Endothelial cell of umbilical vein (primary cell): ENCODE data around the gene MISP. TPM values are rescaled to one million over a fixed set of nuclear protein-coding genes. Genes with fewer than 3 reads are reported as not detected.

Experiments
- BruUV-seq: library from RNA; stranded (reverse); fragments of 400-500 nt; replicated peaks from 2 replicates; lab custom pipeline; 2021; lab: Mats Ljungman, UMichigan
- CTCF ChIA-PET: fragments of 300-600, 350-600 bp; sonication (Branson Sonifier 250); formaldehyde crosslinking; loops from one replicate; lab custom pipeline; 2021; ENCODE audit warnings: antibody characterized with exemption, inconsistent platforms; lab: Charles Lee
- POLR2A ChIA-PET: fragments of 300-600, 350-600 bp; sonication (Branson Sonifier 250); formaldehyde crosslinking; loops from one replicate; lab custom pipeline; 2021; ENCODE audit warnings: antibody characterized with exemption, inconsistent platforms; lab: Charles Lee
- DNase-seq: peaks from one replicate; pipeline ENCODE4 v3.0.0-alpha.2; 2011; ENCODE audit warnings: low read depth, low spot score
- FAIRE-seq: peaks from 2 replicates; lab custom pipeline; 2011; peaks lifted over from hg19 to GRCh38; lab: Jason Lieb, UNC
- H2AFZ ChIP-seq: 2 replicates; pipeline ENCODE4 v1.6.0; 2012; ENCODE audit warnings: low read depth, low read length, control low read depth, inconsistent platforms
- H3K27ac ChIP-seq: 2 replicates; pipeline ENCODE4 v1.5.1; 2011; ENCODE audit warnings: low read depth, mild to moderate bottlenecking, control low read depth, low read length, moderate library complexity; ENCODE audit not compliant: insufficient read depth
- H3K27me3 ChIP-seq, 2 experiments: 2 replicates each; pipeline versions ENCODE4 v1.6.0 to v1.6.1; 2011; ENCODE audit warnings: low read length in 2 of 2, mixed read lengths in 1 of 2; ENCODE audit not compliant: control insufficient read depth in 2 of 2, insufficient read depth in 2 of 2
- H3K36me3 ChIP-seq, 2 experiments: 2 replicates in 1 of 2; 3 replicates in 1 of 2; pipeline ENCODE4 v1.5.1; 2011; ENCODE audit warnings: low read length in 2 of 2, mild to moderate bottlenecking in 1 of 2, moderate library complexity in 1 of 2; ENCODE audit not compliant: control insufficient read depth in 2 of 2, insufficient read depth in 2 of 2; ENCODE audit errors: extremely low read depth in 1 of 2
- H3K4me1 ChIP-seq: 3 replicates; pipeline ENCODE4 v1.5.1; 2011; ENCODE audit warnings: mild to moderate bottlenecking, low read length; ENCODE audit not compliant: control insufficient read depth, insufficient read depth; ENCODE audit errors: extremely low read depth
- H3K4me2 ChIP-seq: 2 replicates; pipeline ENCODE4 v1.6.1; 2011; ENCODE audit warnings: low read length, control low read depth, mixed read lengths; ENCODE audit not compliant: insufficient read depth
- H3K4me3 ChIP-seq, 3 experiments: fragments of 200-600 bp in 1 of 3; sonication (generic), shearing (Covaris generic) in 1 of 3; replicated peaks in 1 of 3; 2 replicates each; pipeline ENCODE4 v1.5.1; 2011 to 2016; ENCODE audit warnings: control low read depth in 3 of 3, low read length in 3 of 3, mild to moderate bottlenecking in 2 of 3, inconsistent platforms in 1 of 3, low read depth in 1 of 3, moderate library complexity in 1 of 3; ENCODE audit not compliant: insufficient read depth in 1 of 3
- H3K79me2 ChIP-seq: 2 replicates; pipeline ENCODE4 v1.6.0; 2012; ENCODE audit warnings: low read length, inconsistent platforms; ENCODE audit not compliant: control insufficient read depth, insufficient read depth
- H3K9ac ChIP-seq: replicated peaks from 2 replicates; pipeline ENCODE3; 2011; ENCODE audit warnings: low read length, control low read depth; ENCODE audit not compliant: insufficient read depth; ENCODE audit errors: extremely low read depth
- H3K9me1 ChIP-seq: replicated peaks from 3 replicates; pipeline ENCODE4 v1.6.0; 2011; ENCODE audit warnings: mild to moderate bottlenecking, low read length; ENCODE audit not compliant: control insufficient read depth, insufficient read depth; ENCODE audit errors: extremely low read depth
- H3K9me3 ChIP-seq: replicated peaks from 2 replicates; pipeline ENCODE4 v1.5.1; 2012; ENCODE audit warnings: low read length, inconsistent platforms; ENCODE audit not compliant: control insufficient read depth, insufficient read depth
- H4K20me1 ChIP-seq: replicated peaks from 2 replicates; pipeline ENCODE3; 2011; ENCODE audit warnings: mild to moderate bottlenecking, low read length; ENCODE audit not compliant: control insufficient read depth, insufficient read depth; ENCODE audit errors: extremely low read depth
- EZH2 ChIP-seq: IDR thresholded peaks from 2 replicates; pipeline ENCODE4 v1.6.1; 2012; ENCODE audit warnings: borderline replicate concordance, low read depth, mild to moderate bottlenecking, moderate library complexity, low read length, inconsistent platforms; ENCODE audit not compliant: severe bottlenecking
- FOS ChIP-seq: IDR thresholded peaks from 2 replicates; pipeline ENCODE4 v1.6.1; 2011; ENCODE audit warnings: mild to moderate bottlenecking, low read length, moderate library complexity, borderline replicate concordance; ENCODE audit not compliant: insufficient read depth
- GATA2 ChIP-seq: IDR thresholded peaks from 2 replicates; pipeline ENCODE4 v1.7.0; 2011; ENCODE audit warnings: low read depth, mild to moderate bottlenecking, moderate library complexity, mixed read lengths, low read length; ENCODE audit not compliant: insufficient read length, insufficient read depth
- JUN ChIP-seq: IDR thresholded peaks from 2 replicates; pipeline ENCODE4 v1.6.1; 2011; ENCODE audit warnings: borderline replicate concordance, low read depth; ENCODE audit not compliant: insufficient read length, insufficient read depth
- MYC ChIP-seq: IDR thresholded peaks from one replicate; pipeline ENCODE4 v1.6.1; 2011; ENCODE audit warnings: mild to moderate bottlenecking, low read depth, low read length
- POLR2A ChIP-seq: IDR thresholded peaks from 2 replicates; pipeline ENCODE4 v1.6.1; 2012; ENCODE audit warnings: low read depth, mild to moderate bottlenecking, control low read depth, low read length
- POLR2AphosphoS5 ChIP-seq: IDR thresholded peaks from 2 replicates; pipeline ENCODE4 v1.6.1; 2012; ENCODE audit warnings: low read depth, mild to moderate bottlenecking, control low read depth, low read length, moderate library complexity; ENCODE audit not compliant: insufficient read depth
- dilution Hi-C: fragments of 300-500 bp; cut with MboI; formaldehyde crosslinking; loops from one replicate; pipeline ENCODE4 v1.15.0; 2019; ENCODE audit warnings: low sequenced_read_pairs; ENCODE audit not compliant: extremely low pct_ligation_motif_present
- intact Hi-C: fragments of 100-400 bp; cut with micrococcal nuclease; formaldehyde crosslinking; loops from one replicate; pipeline ENCODE4 v1.10.0; 2022
- polyA plus RNA-seq, 4 experiments: library from polyadenylated mRNA; depleted of rRNA in 3 of 4; stranded (reverse) in 3 of 4; unstranded in 1 of 4; fragments of >200 nt; gene quantifications; 2 replicates each; pipeline versions ENCODE4 v1.2.1 to v1.2.3, GENCODE V29; 2011 to 2012; ENCODE audit warnings: missing spikeins in 1 of 4
- total RNA-seq: library from RNA; stranded (reverse); gene quantifications from 2 replicates; pipeline ENCODE4 v1.2.3, GENCODE V29; 2021
- TF ChIP-seq, protein P1 (sequence below): IDR thresholded peaks from 2 replicates; pipeline ENCODE4 v1.6.1; 2011; ENCODE audit not compliant: insufficient read depth, insufficient read length
- TF ChIP-seq, protein P2 (sequence below), 2 donors: IDR thresholded peaks; 1 replicate in 1 of 2; 2 replicates in 1 of 2; pipeline ENCODE4 v1.5.1; 2011; ENCODE audit warnings: low read length in 2 of 2, mild to moderate bottlenecking in 2 of 2, moderate library complexity in 2 of 2, control low read depth in 1 of 2, inconsistent platforms in 1 of 2, low read depth in 1 of 2; ENCODE audit not compliant: insufficient read depth in 1 of 2; ENCODE audit errors: extremely low read depth in 1 of 2

The MISP gene
- total and polyA plus RNA-seq, 2 donors (not counting 3 experiments of a cell fraction or from before 2014, with no cell fraction given): not detected

DNA sequence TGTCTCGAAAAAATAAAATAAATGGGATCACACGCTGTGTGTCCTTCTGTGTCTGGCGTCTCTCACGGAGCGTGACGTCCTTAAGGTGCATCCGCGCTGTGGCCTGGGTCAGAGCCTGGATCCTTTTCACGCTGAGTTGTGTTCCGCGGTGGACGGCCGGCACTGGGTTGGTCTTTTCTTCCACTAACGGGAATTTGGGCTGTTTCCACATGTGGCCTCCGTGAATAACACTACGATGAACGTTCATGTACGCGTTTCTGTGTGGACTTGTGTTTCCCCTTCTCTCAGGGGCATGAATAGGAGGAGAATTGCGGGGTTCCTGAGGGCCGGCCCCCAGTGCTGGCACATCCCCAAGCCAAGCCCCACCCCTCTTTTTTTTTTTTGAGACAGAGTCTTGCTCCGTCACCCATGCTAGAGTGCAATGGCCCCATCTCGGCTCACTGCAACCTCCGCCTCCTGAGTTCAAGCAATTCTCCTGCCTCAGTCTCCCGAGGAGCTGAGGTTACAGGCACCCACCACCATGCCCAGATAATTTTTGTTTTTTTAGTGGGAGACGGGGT, 40.2 kb downstream of the MISP start:
- H3K27me3 ChIP-seq: no peaks in the 10 kb centered on the region
- FAIRE-seq (no peak), DNase-seq (no peak)
- no peak overlapping the region for H3K9ac ChIP-seq
- H3K4me2 ChIP-seq: no peak overlapping the region
- H3K9me3 ChIP-seq: no peaks in the 10 kb centered on the region
- no peak overlapping the region for H3K27ac ChIP-seq
- H3K4me3 ChIP-seq: no peak overlapping the region
- no peak overlapping the region for H2AFZ ChIP-seq
- no TSS peak for BruUV-seq
- CTCF ChIA-PET: interaction anchor here (2.1 kb wide), 1 partner anchor 21 kb away, joined by 6 read pairs; no protein-coding TSS in a partner anchor
- intact Hi-C loops: loop anchor here (10.0 kb wide), 1 partner anchor 454 kb away; the partner anchor contains the start of genes ATP5F1D and MIDN
- POLR2A ChIA-PET: no interaction called here
- no peaks in the 10 kb centered on the region for H3K79me2 ChIP-seq
- peaks cover 25% of the 10 kb centered on the region for H3K4me1 ChIP-seq
- no peaks in the 10 kb centered on the region for H3K9me1 ChIP-seq
- H4K20me1 ChIP-seq: no peaks in the 10 kb centered on the region
- dilution Hi-C loops: no loop called here
- no peak for TF ChIP-seq JUN
- TF ChIP-seq, protein P1, sequence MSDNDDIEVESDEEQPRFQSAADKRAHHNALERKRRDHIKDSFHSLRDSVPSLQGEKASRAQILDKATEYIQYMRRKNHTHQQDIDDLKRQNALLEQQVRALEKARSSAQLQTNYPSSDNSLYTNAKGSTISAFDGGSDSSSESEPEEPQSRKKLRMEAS: no peak
- TF ChIP-seq GATA2: no peak
- TF ChIP-seq POLR2A: no peak
- TF ChIP-seq, protein P2, sequence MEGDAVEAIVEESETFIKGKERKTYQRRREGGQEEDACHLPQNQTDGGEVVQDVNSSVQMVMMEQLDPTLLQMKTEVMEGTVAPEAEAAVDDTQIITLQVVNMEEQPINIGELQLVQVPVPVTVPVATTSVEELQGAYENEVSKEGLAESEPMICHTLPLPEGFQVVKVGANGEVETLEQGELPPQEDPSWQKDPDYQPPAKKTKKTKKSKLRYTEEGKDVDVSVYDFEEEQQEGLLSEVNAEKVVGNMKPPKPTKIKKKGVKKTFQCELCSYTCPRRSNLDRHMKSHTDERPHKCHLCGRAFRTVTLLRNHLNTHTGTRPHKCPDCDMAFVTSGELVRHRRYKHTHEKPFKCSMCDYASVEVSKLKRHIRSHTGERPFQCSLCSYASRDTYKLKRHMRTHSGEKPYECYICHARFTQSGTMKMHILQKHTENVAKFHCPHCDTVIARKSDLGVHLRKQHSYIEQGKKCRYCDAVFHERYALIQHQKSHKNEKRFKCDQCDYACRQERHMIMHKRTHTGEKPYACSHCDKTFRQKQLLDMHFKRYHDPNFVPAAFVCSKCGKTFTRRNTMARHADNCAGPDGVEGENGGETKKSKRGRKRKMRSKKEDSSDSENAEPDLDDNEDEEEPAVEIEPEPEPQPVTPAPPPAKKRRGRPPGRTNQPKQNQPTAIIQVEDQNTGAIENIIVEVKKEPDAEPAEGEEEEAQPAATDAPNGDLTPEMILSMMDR (IDR thresholded peaks at IDR 0.05; ENCODE audit: extremely low read depth in 1 of 2, insufficient read depth in 1 of 2, low read depth in 1 of 2, low read length in 2 of 2): no peak
- TF ChIP-seq FOS: no peak
- TF ChIP-seq MYC: no peak
- TF ChIP-seq POLR2AphosphoS5: no peak
- TF ChIP-seq EZH2: no peak
- no peaks in the 10 kb centered on the region for H3K36me3 ChIP-seq
